ENCODE results near the gene CCDC30. TPM values are rescaled to one million over a fixed set of nuclear protein-coding genes. Genes with fewer than 3 reads are reported as not detected.

The CCDC30 gene
- total and polyA plus RNA-seq, 10 donors: 0.65 to 11.6 (median 3.7) TPM

DNA sequence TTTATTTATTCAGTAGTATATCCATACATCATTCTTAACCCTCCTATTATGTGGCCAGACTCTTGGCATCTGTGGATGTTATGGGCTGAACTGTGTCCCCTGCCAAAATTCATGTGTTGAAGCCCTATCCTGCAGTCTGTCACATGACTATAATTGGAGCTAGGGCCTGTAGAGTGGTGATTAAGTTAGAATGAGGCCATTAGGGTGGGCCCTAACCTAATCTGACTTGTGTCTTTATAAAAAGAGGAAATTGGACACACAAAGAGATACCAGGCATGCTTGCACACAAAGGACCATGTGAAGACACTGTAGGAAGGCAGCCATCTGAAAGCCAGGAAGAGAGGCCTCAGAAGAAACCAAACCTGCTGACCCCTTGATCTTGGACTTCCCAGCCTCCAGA, 13.8 kb upstream of the CCDC30 start:
- Histone ChIP-seq H3K36me3 (no peaks in the 10 kb centered on the region), H3K4me1 (no peaks in the 10 kb centered on the region), H3K27me3 (replicated peaks in 1 of 7) (no peaks in the 10 kb centered on the region), H3K27ac (no peak overlapping the region), H3K9me3 (no peaks in the 10 kb centered on the region), H3K4me3 (no peak overlapping the region)
- intact Hi-C loops (cut with DNase I; ENCODE audit: low total_unique reads): no loop called here
- DNase-seq: no peak
- TF ChIP-seq POLR2A (IDR thresholded peaks at IDR 0.05): no peak
- TF ChIP-seq, protein P1, sequence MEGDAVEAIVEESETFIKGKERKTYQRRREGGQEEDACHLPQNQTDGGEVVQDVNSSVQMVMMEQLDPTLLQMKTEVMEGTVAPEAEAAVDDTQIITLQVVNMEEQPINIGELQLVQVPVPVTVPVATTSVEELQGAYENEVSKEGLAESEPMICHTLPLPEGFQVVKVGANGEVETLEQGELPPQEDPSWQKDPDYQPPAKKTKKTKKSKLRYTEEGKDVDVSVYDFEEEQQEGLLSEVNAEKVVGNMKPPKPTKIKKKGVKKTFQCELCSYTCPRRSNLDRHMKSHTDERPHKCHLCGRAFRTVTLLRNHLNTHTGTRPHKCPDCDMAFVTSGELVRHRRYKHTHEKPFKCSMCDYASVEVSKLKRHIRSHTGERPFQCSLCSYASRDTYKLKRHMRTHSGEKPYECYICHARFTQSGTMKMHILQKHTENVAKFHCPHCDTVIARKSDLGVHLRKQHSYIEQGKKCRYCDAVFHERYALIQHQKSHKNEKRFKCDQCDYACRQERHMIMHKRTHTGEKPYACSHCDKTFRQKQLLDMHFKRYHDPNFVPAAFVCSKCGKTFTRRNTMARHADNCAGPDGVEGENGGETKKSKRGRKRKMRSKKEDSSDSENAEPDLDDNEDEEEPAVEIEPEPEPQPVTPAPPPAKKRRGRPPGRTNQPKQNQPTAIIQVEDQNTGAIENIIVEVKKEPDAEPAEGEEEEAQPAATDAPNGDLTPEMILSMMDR (IDR thresholded peaks at IDR 0.05 in 8 of 11, conservative IDR thresholded peaks at IDR 0.05 in 3 of 11): no peak
- TF ChIP-seq POLR2AphosphoS5 (IDR thresholded peaks at IDR 0.05): no peak

DNA sequence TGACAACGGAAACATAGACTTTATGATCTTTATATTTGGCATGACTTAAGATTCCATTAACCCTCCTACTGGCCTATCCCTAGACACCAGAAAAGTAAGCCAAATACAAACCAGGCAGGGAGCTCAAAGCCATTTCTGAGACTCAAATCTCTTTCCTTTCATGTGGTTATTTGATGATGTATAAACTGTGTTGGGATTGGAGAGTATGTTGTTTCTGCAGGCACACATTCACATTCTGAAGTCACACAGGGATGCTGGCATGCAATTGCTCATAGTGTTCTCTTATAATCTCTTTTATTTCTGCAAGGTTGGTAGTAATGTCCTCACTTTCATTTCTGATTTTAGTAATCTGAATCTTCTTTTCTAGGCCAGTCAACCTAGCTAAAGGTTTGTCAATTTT, 13.0 kb upstream of the CCDC30 start:
- TF ChIP-seq POLR2AphosphoS5 (IDR thresholded peaks at IDR 0.05): no peak
- TF ChIP-seq, protein P1 (IDR thresholded peaks at IDR 0.05 in 8 of 11, conservative IDR thresholded peaks at IDR 0.05 in 3 of 11): no peak
- no peak for TF ChIP-seq POLR2A (IDR thresholded peaks at IDR 0.05)
- WGBS, 5 donors: 86 to 96% (median 93%) methylated on average over 1 of the region's 1 CpG
- Histone ChIP-seq H3K36me3 (no peaks in the 10 kb centered on the region), H3K4me1 (peaks cover 0 to 2% (median 1%) of the 10 kb centered on the region in 6 donors), H3K9me3 (no peaks in the 10 kb centered on the region), H3K4me3 (no peak overlapping the region), H3K27me3 (replicated peaks in 1 of 7) (no peaks in the 10 kb centered on the region), H3K27ac (no peak overlapping the region)
- DNase-seq: no peak
- intact Hi-C loops (cut with DNase I; ENCODE audit: low total_unique reads): no loop called here

DNA sequence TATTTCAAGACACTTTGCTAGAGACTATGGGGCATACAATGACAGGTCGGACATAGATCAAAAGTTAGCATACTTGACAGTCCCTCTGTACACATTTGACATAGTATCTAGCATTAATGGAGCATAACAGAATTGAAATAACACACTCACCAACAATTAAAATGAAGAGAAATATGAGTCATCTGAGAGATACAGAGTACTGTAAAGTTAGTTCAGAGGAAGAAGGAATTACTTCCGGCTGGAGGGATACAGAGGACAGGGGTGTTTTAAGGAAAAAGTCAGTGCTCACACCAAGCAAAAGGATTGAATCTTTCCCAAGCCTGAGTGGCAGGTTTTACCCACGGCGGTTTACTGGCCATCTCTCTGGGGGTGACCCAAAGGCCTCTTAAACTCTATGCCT, 9.7 kb upstream of the CCDC30 start:
- intact Hi-C loops (cut with DNase I; ENCODE audit: low total_unique reads): no loop called here
- WGBS, 5 donors: 89 to 96% (median 90%) methylated on average over 4 of the region's 4 CpGs
- H3K4me1 ChIP-seq: peaks cover 21 to 27% (median 25%) of the 10 kb centered on the region in 6 donors
- DNase-seq: no peak
- H3K9me3 ChIP-seq: no peaks in the 10 kb centered on the region
- TF ChIP-seq, protein P1 (IDR thresholded peaks at IDR 0.05 in 8 of 11, conservative IDR thresholded peaks at IDR 0.05 in 3 of 11): no peak
- no peak for TF ChIP-seq POLR2A (IDR thresholded peaks at IDR 0.05)
- TF ChIP-seq POLR2AphosphoS5 (IDR thresholded peaks at IDR 0.05): no peak
- no peak overlapping the region for H3K4me3 ChIP-seq
- H3K27ac ChIP-seq: no peak overlapping the region
- H3K27me3 ChIP-seq (replicated peaks in 1 of 7): no peaks in the 10 kb centered on the region
- peaks cover 0 to 12% (median 8%) of the 10 kb centered on the region in 6 donors for H3K36me3 ChIP-seq

DNA sequence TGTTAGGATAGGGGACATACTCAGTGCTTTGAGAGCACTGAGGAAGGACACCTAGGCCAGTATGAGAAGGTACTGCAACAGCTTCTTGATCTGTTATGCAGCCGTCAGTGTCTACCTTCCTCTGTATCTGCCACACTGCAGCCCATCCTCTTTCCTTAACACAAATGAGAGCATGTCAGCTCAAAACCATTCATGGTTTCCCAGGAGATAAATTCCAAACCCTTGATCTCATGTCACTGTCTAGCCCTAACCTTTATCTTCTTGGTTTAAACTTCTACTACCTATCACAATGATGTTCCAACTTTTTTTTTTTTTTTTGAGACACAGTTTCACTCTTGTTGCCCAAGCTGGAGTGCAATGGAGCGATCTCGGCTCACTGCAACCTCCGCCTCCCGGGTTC, 8.7 kb upstream of the CCDC30 start:
- H3K36me3 ChIP-seq: peaks cover 0 to 22% (median 18%) of the 10 kb centered on the region in 6 donors
- H3K4me3 ChIP-seq: no peak overlapping the region
- TF ChIP-seq POLR2AphosphoS5 (IDR thresholded peaks at IDR 0.05) (no peak), POLR2A (IDR thresholded peaks at IDR 0.05) (no peak)
- TF ChIP-seq, protein P1 (IDR thresholded peaks at IDR 0.05 in 8 of 11, conservative IDR thresholded peaks at IDR 0.05 in 3 of 11): no peak
- no peaks in the 10 kb centered on the region for H3K27me3 ChIP-seq (replicated peaks in 1 of 7)
- peaks cover 24 to 37% (median 32%) of the 10 kb centered on the region in 6 donors for H3K4me1 ChIP-seq
- no peaks in the 10 kb centered on the region for H3K9me3 ChIP-seq
- intact Hi-C loops (cut with DNase I; ENCODE audit: low total_unique reads): no loop called here
- no peak overlapping the region for H3K27ac ChIP-seq
- no peak for DNase-seq
- WGBS, 5 donors: 96 to 98% (median 97%) methylated on average over 5 of the region's 5 CpGs
